Measurements from ENCODE around the gene PLAGL2. TPM values are rescaled to one million over a fixed set of nuclear protein-coding genes. Genes with fewer than 3 reads are reported as not detected.

The PLAGL2 gene
- total RNA-seq (41.1 and 44.6 TPM in 2 replicates), polyA plus RNA-seq (31.7 and 39.7 TPM in 2 replicates)

GRCh38 chr20:32207626-32208498 lies at the start of gene PLAGL2, which contains the start of gene POFUT1:
Gene PLAGL2, minus strand, starts transcription at chr20:32207743. Its CDS starts 5,565 bp downstream, at chr20:32202178.
Gene POFUT1, plus strand, starts transcription at chr20:32207880. Its CDS starts 62 bp downstream, at chr20:32207942.
- H3K9me3 ChIP-seq (ENCODE audit: low read depth), result no peaks in the 10 kb centered on the region
- no peaks in the 10 kb centered on the region for H3K9me2 ChIP-seq (replicated peaks; ENCODE audit: insufficient read depth)
- peak within 1 kb of the TSS; percentile 99 for H3K27ac ChIP-seq
- H2AFZ ChIP-seq, result peak within 1 kb of the TSS; percentile 95
- peak within 1 kb of the TSS; percentile 90 for H3K4me2 ChIP-seq
- peaks cover 87% of the 10 kb centered on the region for H3K79me2 ChIP-seq
- TF ChIP-seq EZH2phosphoT487 (IDR thresholded peaks at IDR 0.05; ENCODE audit: low read depth, severe bottlenecking, unreplicated experiment), result no peak
- peak; percentile 45 for TF ChIP-seq CTCF (IDR thresholded peaks at IDR 0.05; ENCODE audit: poor library complexity)
- TF ChIP-seq EZH2 (IDR thresholded peaks at IDR 0.05; ENCODE audit: borderline replicate concordance), result no peak
- H3K4me3 ChIP-seq, result peak within 1 kb of the TSS; percentile 98
- H3K36me3 ChIP-seq (replicated peaks; ENCODE audit: insufficient read depth, low read depth), result no peaks in the 10 kb centered on the region
- H4K20me1 ChIP-seq (ENCODE audit: insufficient read depth, poor library complexity, severe bottlenecking), result peaks cover 9% of the 10 kb centered on the region
- 5% methylated on average over 33 of the region's 74 CpGs for WGBS (ENCODE audit: low lambda C conversion rate, missing lambda C conversion rate)
- DNase-seq (ENCODE audit: low spot score), result peak; percentile 99
- no peaks in the 10 kb centered on the region for H3K27me3 ChIP-seq
- H3K4me1 ChIP-seq (ENCODE audit: insufficient read depth), result peaks cover 66% of the 10 kb centered on the region

- no peaks in the 10 kb centered on the region for H3K79me2 ChIP-seq
- H2AFZ ChIP-seq, result no peak overlapping the region
- no peaks in the 10 kb centered on the region for H3K4me1 ChIP-seq (ENCODE audit: insufficient read depth)
- no peak for DNase-seq (ENCODE audit: low spot score)
- no peaks in the 10 kb centered on the region for H4K20me1 ChIP-seq (ENCODE audit: insufficient read depth, poor library complexity, severe bottlenecking)
- no peak overlapping the region for H3K4me2 ChIP-seq
- H3K27me3 ChIP-seq, result no peaks in the 10 kb centered on the region
- WGBS (ENCODE audit: low lambda C conversion rate, missing lambda C conversion rate), result 97% methylated on average over 6 of the region's 6 CpGs
- H3K27ac ChIP-seq, result no peak overlapping the region
- H3K9me2 ChIP-seq (replicated peaks; ENCODE audit: insufficient read depth), result no peaks in the 10 kb centered on the region
- TF ChIP-seq EZH2phosphoT487 (IDR thresholded peaks at IDR 0.05; ENCODE audit: low read depth, severe bottlenecking, unreplicated experiment), result no peak
- TF ChIP-seq EZH2 (IDR thresholded peaks at IDR 0.05; ENCODE audit: borderline replicate concordance), result no peak
- no peak for TF ChIP-seq CTCF (IDR thresholded peaks at IDR 0.05; ENCODE audit: poor library complexity)
- H3K36me3 ChIP-seq (replicated peaks; ENCODE audit: insufficient read depth, low read depth), result no peaks in the 10 kb centered on the region
- H3K4me3 ChIP-seq, result no peak overlapping the region
- H3K9me3 ChIP-seq (ENCODE audit: low read depth), result no peaks in the 10 kb centered on the region
These were observed 44.6 kb upstream of the PLAGL2 start for GRCh38 chr20:32252189-32252588.

- no peak for DNase-seq (ENCODE audit: low spot score)
- Histone ChIP-seq H3K27ac (no peak overlapping the region), H3K9me3 (ENCODE audit: low read depth) (no peaks in the 10 kb centered on the region), H3K9me2 (replicated peaks; ENCODE audit: insufficient read depth) (no peaks in the 10 kb centered on the region), H2AFZ (no peak overlapping the region), H3K4me2 (no peak overlapping the region), H3K79me2 (no peaks in the 10 kb centered on the region), H4K20me1 (ENCODE audit: insufficient read depth, poor library complexity, severe bottlenecking) (no peaks in the 10 kb centered on the region), H3K27me3 (no peaks in the 10 kb centered on the region), H3K36me3 (replicated peaks; ENCODE audit: insufficient read depth, low read depth) (no peaks in the 10 kb centered on the region), H3K4me3 (no peak overlapping the region), H3K4me1 (ENCODE audit: insufficient read depth) (no peaks in the 10 kb centered on the region)
- 72% methylated on average over 3 of the region's 3 CpGs for WGBS (ENCODE audit: low lambda C conversion rate, missing lambda C conversion rate)
- TF ChIP-seq EZH2phosphoT487 (IDR thresholded peaks at IDR 0.05; ENCODE audit: low read depth, severe bottlenecking, unreplicated experiment) (no peak), CTCF (IDR thresholded peaks at IDR 0.05; ENCODE audit: poor library complexity) (no peak), EZH2 (IDR thresholded peaks at IDR 0.05; ENCODE audit: borderline replicate concordance) (no peak)
These were observed 43.9 kb upstream of the PLAGL2 start for GRCh38 chr20:32251470-32251869.
